Right forelimb (tissue), 1 donor: ENCODE measurements around the gene TMA16.
"Not testable (repeated sequence)": the region's sequence is repeated elsewhere in the genome, so short reads cannot be mapped to it uniquely, and the experiment has no call there.

Experiments
- DNase-seq: peaks from one replicate; pipeline ENCODE4 v3.0.0-alpha.2; 2018

The TMA16 gene

GRCh38 chr4:163523791-163524365 is 29.4 kb downstream of the TMA16 start:
- no peak for DNase-seq

- no peak for DNase-seq
These were observed 31.5 kb downstream of the TMA16 start for GRCh38 chr4:163525982-163526381.

GRCh38 chr4:163527172-163527571 is 32.7 kb downstream of the TMA16 start:
- DNase-seq, result no peak

- no peak for DNase-seq
These were observed 34.2 kb downstream of the TMA16 start for GRCh38 chr4:163528653-163529052.

GRCh38 chr4:163534056-163534455 is 39.6 kb downstream of the TMA16 start:
- DNase-seq, result no peak

GRCh38 chr4:163535657-163536056 is 41.2 kb downstream of the TMA16 start:
- DNase-seq, result no peak

GRCh38 chr4:163536091-163536490 is 41.6 kb downstream of the TMA16 start:
- DNase-seq, result no peak

- no peak for DNase-seq
These were observed 42.6 kb downstream of the TMA16 start for GRCh38 chr4:163537114-163537513.

GRCh38 chr4:163538820-163539219 is 44.3 kb downstream of the TMA16 start:
- DNase-seq, result not testable (repeated sequence)

GRCh38 chr4:163540448-163540847 is 46.0 kb downstream of the TMA16 start:
- no peak for DNase-seq

GRCh38 chr4:163540977-163541376 is 46.5 kb downstream of the TMA16 start:
- no peak for DNase-seq

GRCh38 chr4:163542275-163542674 is 47.8 kb downstream of the TMA16 start:
- DNase-seq, result no peak

- DNase-seq, result peak; percentile 79
These were observed 50.0 kb downstream of the TMA16 start for GRCh38 chr4:163544407-163545038.

- DNase-seq, result no peak
These were observed 54.2 kb downstream of the TMA16 start for GRCh38 chr4:163548481-163549243.

- no peak for DNase-seq
These were observed 56.4 kb downstream of the TMA16 start for GRCh38 chr4:163550869-163551267.

- no peak for DNase-seq
These were observed 58.7 kb downstream of the TMA16 start for GRCh38 chr4:163553146-163553545.

- DNase-seq, result no peak
These were observed 60.5 kb downstream of the TMA16 start for GRCh38 chr4:163554870-163555465.

GRCh38 chr4:163556177-163556576 is 61.7 kb downstream of the TMA16 start:
- DNase-seq, result no peak

GRCh38 chr4:163556650-163557391 is 62.3 kb downstream of the TMA16 start:
- no peak for DNase-seq

GRCh38 chr4:163558539-163559044 is 64.1 kb downstream of the TMA16 start:
- no peak for DNase-seq

GRCh38 chr4:163562496-163562895 is 68.0 kb downstream of the TMA16 start:
- no peak for DNase-seq

- no peak for DNase-seq
These were observed 69.1 kb downstream of the TMA16 start for GRCh38 chr4:163563592-163563991.

GRCh38 chr4:163564221-163564720 is 69.8 kb downstream of the TMA16 start:
- DNase-seq, result no peak
